H1 (cell line): Measurements from ENCODE around the gene APOL6. TPM values are rescaled to one million over a fixed set of nuclear protein-coding genes. Genes with fewer than 3 reads are reported as not detected.

Experiments
- BCL11A ChIP-seq, 2 experiments: IDR thresholded peaks; one replicate each; pipeline ENCODE4 v1.6.1; 2011; ENCODE audit warnings: low read depth in 2 of 2, low read length in 2 of 2, mild to moderate bottlenecking in 2 of 2
- CBX8 ChIP-seq: fragments of 300-800, 300-1000 bp; sonication (generic); IDR thresholded peaks from 2 replicates; pipeline ENCODE4 v1.7.1; 2016; ENCODE audit warnings: low read depth, low read length, borderline replicate concordance
- EGR1 ChIP-seq: IDR thresholded peaks from 2 replicates; pipeline ENCODE4 v1.6.1; 2011; ENCODE audit warnings: low read depth, low read length, borderline replicate concordance
- EZH2 ChIP-seq: fragments of 200-600 bp; sonication (generic); IDR thresholded peaks from 2 replicates; pipeline ENCODE4 v1.7.1; 2012; ENCODE audit warnings: low read depth, mild to moderate bottlenecking, moderate library complexity, low read length, inconsistent platforms; ENCODE audit not compliant: severe bottlenecking
- FOSL1 ChIP-seq: IDR thresholded peaks from 2 replicates; pipeline ENCODE4 v1.6.1; 2011; ENCODE audit warnings: mild to moderate bottlenecking, low read depth, low read length, moderate library complexity; ENCODE audit not compliant: insufficient read depth
- GTF2F1 ChIP-seq: IDR thresholded peaks from 2 replicates; pipeline ENCODE4 v1.6.1; 2012; ENCODE audit warnings: low read depth, low read length, improper control_type of control experiment, borderline replicate concordance
- HDAC2 ChIP-seq, 2 experiments: fragments of 300-600 bp in 1 of 2; sonication (generic) in 1 of 2; IDR thresholded peaks; 2 replicates each; pipeline ENCODE4 v1.6.1; 2011 to 2012; ENCODE audit warnings: low read depth in 2 of 2, low read length in 2 of 2, mild to moderate bottlenecking in 2 of 2, moderate library complexity in 2 of 2, borderline replicate concordance in 1 of 2, inconsistent platforms in 1 of 2
- JUND ChIP-seq: IDR thresholded peaks from 2 replicates; pipeline ENCODE4 v1.6.1; 2011; ENCODE audit warnings: mild to moderate bottlenecking, improper control_type of control experiment, low read length
- NANOG ChIP-seq: IDR thresholded peaks from 2 replicates; pipeline ENCODE4 v1.6.1; 2011; ENCODE audit warnings: low read length, low read depth, mild to moderate bottlenecking, inconsistent platforms; ENCODE audit not compliant: insufficient read depth, poor library complexity, severe bottlenecking
- polyA plus RNA-seq, 7 experiments: library from polyadenylated mRNA; depleted of rRNA in 3 of 7; stranded (reverse) in 5 of 7; unstranded in 2 of 7; fragments of >200 nt in 5 of 7; fragments of 200-250 nt in 2 of 7; gene quantifications; 1 replicate in 5 of 7; 2 replicates in 1 of 7; 4 replicates in 1 of 7; pipeline versions ENCODE4 v1.2.1 to v1.2.3, GENCODE V29; 2011 to 2013; ENCODE audit warnings: missing spikeins in 2 of 7, mixed read lengths in 2 of 7
- total RNA-seq: library from RNA; stranded (reverse); fragmentation: NEBNext Ultra II Directional; extraction: Animal tissue kit (Norgen Biotek cat#: 25700); gene quantifications from 2 replicates; pipeline ENCODE4 v1.2.1, GENCODE V29; 2021
- TF ChIP-seq, protein P1 (sequence below): fragments of 300-600 bp; sonication (generic); IDR thresholded peaks from 2 replicates; pipeline ENCODE4 v1.7.1; 2012; ENCODE audit warnings: low read length, moderate library complexity, mild to moderate bottlenecking, inconsistent platforms; ENCODE audit not compliant: insufficient replicate concordance

The APOL6 gene
- total and polyA plus RNA-seq, 2 of the 8 experiments (the other 6 are each of a cell fraction or from before 2014, with no cell fraction given) = 0.06 to 0.13 TPM

DNA sequence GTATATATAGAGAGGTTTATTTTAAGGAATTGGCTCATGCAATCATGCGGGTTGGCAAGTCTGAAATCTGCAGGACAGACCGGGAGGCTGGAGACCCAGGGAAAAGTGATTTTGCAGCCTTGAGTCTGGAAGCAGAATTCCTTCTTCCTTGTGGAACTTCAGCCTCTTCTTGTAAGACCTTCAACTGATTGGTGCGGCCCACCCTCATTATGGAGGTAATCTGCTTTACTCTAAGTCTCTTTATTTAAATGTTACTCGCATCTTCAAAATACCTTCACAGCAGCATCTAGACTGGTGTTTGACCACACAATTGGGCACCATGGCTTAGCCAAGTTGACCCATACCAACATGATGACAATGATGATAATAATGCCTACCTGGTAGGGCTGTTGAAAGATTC lies 48.9 kb upstream of the APOL6 start (continued):
- TF ChIP-seq, protein P1, sequence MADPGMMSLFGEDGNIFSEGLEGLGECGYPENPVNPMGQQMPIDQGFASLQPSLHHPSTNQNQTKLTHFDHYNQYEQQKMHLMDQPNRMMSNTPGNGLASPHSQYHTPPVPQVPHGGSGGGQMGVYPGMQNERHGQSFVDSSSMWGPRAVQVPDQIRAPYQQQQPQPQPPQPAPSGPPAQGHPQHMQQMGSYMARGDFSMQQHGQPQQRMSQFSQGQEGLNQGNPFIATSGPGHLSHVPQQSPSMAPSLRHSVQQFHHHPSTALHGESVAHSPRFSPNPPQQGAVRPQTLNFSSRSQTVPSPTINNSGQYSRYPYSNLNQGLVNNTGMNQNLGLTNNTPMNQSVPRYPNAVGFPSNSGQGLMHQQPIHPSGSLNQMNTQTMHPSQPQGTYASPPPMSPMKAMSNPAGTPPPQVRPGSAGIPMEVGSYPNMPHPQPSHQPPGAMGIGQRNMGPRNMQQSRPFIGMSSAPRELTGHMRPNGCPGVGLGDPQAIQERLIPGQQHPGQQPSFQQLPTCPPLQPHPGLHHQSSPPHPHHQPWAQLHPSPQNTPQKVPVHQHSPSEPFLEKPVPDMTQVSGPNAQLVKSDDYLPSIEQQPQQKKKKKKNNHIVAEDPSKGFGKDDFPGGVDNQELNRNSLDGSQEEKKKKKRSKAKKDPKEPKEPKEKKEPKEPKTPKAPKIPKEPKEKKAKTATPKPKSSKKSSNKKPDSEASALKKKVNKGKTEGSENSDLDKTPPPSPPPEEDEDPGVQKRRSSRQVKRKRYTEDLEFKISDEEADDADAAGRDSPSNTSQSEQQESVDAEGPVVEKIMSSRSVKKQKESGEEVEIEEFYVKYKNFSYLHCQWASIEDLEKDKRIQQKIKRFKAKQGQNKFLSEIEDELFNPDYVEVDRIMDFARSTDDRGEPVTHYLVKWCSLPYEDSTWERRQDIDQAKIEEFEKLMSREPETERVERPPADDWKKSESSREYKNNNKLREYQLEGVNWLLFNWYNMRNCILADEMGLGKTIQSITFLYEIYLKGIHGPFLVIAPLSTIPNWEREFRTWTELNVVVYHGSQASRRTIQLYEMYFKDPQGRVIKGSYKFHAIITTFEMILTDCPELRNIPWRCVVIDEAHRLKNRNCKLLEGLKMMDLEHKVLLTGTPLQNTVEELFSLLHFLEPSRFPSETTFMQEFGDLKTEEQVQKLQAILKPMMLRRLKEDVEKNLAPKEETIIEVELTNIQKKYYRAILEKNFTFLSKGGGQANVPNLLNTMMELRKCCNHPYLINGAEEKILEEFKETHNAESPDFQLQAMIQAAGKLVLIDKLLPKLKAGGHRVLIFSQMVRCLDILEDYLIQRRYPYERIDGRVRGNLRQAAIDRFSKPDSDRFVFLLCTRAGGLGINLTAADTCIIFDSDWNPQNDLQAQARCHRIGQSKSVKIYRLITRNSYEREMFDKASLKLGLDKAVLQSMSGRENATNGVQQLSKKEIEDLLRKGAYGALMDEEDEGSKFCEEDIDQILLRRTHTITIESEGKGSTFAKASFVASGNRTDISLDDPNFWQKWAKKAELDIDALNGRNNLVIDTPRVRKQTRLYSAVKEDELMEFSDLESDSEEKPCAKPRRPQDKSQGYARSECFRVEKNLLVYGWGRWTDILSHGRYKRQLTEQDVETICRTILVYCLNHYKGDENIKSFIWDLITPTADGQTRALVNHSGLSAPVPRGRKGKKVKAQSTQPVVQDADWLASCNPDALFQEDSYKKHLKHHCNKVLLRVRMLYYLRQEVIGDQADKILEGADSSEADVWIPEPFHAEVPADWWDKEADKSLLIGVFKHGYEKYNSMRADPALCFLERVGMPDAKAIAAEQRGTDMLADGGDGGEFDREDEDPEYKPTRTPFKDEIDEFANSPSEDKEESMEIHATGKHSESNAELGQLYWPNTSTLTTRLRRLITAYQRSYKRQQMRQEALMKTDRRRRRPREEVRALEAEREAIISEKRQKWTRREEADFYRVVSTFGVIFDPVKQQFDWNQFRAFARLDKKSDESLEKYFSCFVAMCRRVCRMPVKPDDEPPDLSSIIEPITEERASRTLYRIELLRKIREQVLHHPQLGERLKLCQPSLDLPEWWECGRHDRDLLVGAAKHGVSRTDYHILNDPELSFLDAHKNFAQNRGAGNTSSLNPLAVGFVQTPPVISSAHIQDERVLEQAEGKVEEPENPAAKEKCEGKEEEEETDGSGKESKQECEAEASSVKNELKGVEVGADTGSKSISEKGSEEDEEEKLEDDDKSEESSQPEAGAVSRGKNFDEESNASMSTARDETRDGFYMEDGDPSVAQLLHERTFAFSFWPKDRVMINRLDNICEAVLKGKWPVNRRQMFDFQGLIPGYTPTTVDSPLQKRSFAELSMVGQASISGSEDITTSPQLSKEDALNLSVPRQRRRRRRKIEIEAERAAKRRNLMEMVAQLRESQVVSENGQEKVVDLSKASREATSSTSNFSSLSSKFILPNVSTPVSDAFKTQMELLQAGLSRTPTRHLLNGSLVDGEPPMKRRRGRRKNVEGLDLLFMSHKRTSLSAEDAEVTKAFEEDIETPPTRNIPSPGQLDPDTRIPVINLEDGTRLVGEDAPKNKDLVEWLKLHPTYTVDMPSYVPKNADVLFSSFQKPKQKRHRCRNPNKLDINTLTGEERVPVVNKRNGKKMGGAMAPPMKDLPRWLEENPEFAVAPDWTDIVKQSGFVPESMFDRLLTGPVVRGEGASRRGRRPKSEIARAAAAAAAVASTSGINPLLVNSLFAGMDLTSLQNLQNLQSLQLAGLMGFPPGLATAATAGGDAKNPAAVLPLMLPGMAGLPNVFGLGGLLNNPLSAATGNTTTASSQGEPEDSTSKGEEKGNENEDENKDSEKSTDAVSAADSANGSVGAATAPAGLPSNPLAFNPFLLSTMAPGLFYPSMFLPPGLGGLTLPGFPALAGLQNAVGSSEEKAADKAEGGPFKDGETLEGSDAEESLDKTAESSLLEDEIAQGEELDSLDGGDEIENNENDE = no peak
- TF ChIP-seq JUND = no peak
- TF ChIP-seq CBX8 = no peak
- no peak for TF ChIP-seq GTF2F1
- no peak for TF ChIP-seq NANOG
- TF ChIP-seq HDAC2 (IDR thresholded peaks at IDR 0.05; ENCODE audit: borderline replicate concordance in 1 of 2, low read depth in 2 of 2, low read length in 2 of 2) = no peak
- TF ChIP-seq EZH2 = no peak
- TF ChIP-seq FOSL1 = no peak
- no peak for TF ChIP-seq EGR1
- TF ChIP-seq BCL11A (IDR thresholded peaks at IDR 0.05; ENCODE audit: low read depth in 2 of 2, low read length in 2 of 2) = no peak
